H1 (cell line): ENCODE data around the gene CDK5RAP3. TPM values are rescaled to one million over a fixed set of nuclear protein-coding genes. Genes with fewer than 3 reads are reported as not detected.

Source experiments
- ATF2 ChIP-seq: IDR thresholded peaks from 2 replicates; pipeline ENCODE4 v1.6.1; 2012; ENCODE audit warnings: low read length, inconsistent platforms
- EGR1 ChIP-seq: IDR thresholded peaks from 2 replicates; pipeline ENCODE4 v1.6.1; 2011; ENCODE audit warnings: low read depth, low read length, borderline replicate concordance
- JUND ChIP-seq: IDR thresholded peaks from 2 replicates; pipeline ENCODE4 v1.6.1; 2011; ENCODE audit warnings: mild to moderate bottlenecking, improper control_type of control experiment, low read length
- KDM1A ChIP-seq: fragments of 200-600, 300-600 bp; sonication (generic); IDR thresholded peaks from 2 replicates; pipeline ENCODE4 v1.7.1; 2016; ENCODE audit warnings: mild to moderate bottlenecking, low read length, borderline replicate concordance
- NANOG ChIP-seq: IDR thresholded peaks from 2 replicates; pipeline ENCODE4 v1.6.1; 2011; ENCODE audit warnings: low read length, low read depth, mild to moderate bottlenecking, inconsistent platforms; ENCODE audit not compliant: insufficient read depth, poor library complexity, severe bottlenecking
- PHF8 ChIP-seq: fragments of 200-600 bp; sonication (generic); conservative IDR thresholded peaks from 2 replicates; pipeline ENCODE4 v1.7.1; 2012; ENCODE audit warnings: low read depth, mild to moderate bottlenecking, inconsistent platforms, low read length, moderate library complexity
- RAD21 ChIP-seq, 2 experiments: IDR thresholded peaks in 1 of 2; conservative IDR thresholded peaks in 1 of 2; 2 replicates each; pipeline ENCODE4 v1.6.1; 2011; ENCODE audit warnings: low read depth in 2 of 2, low read length in 2 of 2, improper control_type of control experiment in 1 of 2, inconsistent platforms in 1 of 2, mild to moderate bottlenecking in 1 of 2, moderate library complexity in 1 of 2
- SIX5 ChIP-seq: IDR thresholded peaks from 2 replicates; pipeline ENCODE4 v1.6.1; 2011; ENCODE audit warnings: mild to moderate bottlenecking, low read depth, low read length
- SUZ12 ChIP-seq: fragments of 200-600 bp; sonication (generic); IDR thresholded peaks from 2 replicates; pipeline ENCODE4 v1.6.1; 2012; ENCODE audit warnings: mild to moderate bottlenecking, inconsistent platforms, low read length, moderate library complexity, mixed read lengths
- polyA plus RNA-seq, 7 experiments: library from polyadenylated mRNA; depleted of rRNA in 3 of 7; stranded (reverse) in 5 of 7; unstranded in 2 of 7; fragments of >200 nt in 5 of 7; fragments of 200-250 nt in 2 of 7; gene quantifications; 1 replicate in 5 of 7; 2 replicates in 1 of 7; 4 replicates in 1 of 7; pipeline versions ENCODE4 v1.2.1 to v1.2.3, GENCODE V29; 2011 to 2013; ENCODE audit warnings: missing spikeins in 2 of 7, mixed read lengths in 2 of 7
- total RNA-seq: library from RNA; stranded (reverse); fragmentation: NEBNext Ultra II Directional; extraction: Animal tissue kit (Norgen Biotek cat#: 25700); gene quantifications from 2 replicates; pipeline ENCODE4 v1.2.1, GENCODE V29; 2021
- TF ChIP-seq, protein P1 (sequence below): fragments of 300-600 bp; sonication (generic); IDR thresholded peaks from 2 replicates; pipeline ENCODE4 v1.7.1; 2012; ENCODE audit warnings: low read length, moderate library complexity, mild to moderate bottlenecking, inconsistent platforms; ENCODE audit not compliant: insufficient replicate concordance

The CDK5RAP3 gene
- total and polyA plus RNA-seq, 2 of the 8 experiments (the other 6 are each of a cell fraction or from before 2014, with no cell fraction given) = 88.2 to 93.2 TPM

DNA sequence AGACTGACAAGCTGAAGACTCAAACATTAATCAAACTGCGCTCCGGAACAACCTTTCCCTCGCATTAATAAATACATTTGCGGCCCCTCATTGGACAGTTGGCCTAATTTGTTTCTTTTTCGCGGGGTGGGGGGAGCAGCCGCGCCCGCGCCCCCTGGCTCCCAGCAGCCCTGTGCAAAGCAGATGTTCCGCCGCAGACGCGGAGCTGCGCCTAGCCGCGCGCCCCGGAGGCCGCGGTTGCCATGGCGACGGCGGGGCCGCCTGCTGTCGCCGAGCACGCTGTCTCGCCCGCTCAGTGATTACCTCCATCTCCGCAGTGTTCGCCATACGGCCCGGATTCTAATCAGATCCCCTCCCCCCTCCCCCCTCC lies 41.2 kb downstream of the CDK5RAP3 start (continued):
- no peak for TF ChIP-seq KDM1A
- no peak for TF ChIP-seq SUZ12
- TF ChIP-seq RAD21 (IDR thresholded peaks at IDR 0.05 in 1 of 2, conservative IDR thresholded peaks at IDR 0.05 in 1 of 2; ENCODE audit: low read depth in 2 of 2, low read length in 2 of 2) = no peak
- TF ChIP-seq, protein P1, sequence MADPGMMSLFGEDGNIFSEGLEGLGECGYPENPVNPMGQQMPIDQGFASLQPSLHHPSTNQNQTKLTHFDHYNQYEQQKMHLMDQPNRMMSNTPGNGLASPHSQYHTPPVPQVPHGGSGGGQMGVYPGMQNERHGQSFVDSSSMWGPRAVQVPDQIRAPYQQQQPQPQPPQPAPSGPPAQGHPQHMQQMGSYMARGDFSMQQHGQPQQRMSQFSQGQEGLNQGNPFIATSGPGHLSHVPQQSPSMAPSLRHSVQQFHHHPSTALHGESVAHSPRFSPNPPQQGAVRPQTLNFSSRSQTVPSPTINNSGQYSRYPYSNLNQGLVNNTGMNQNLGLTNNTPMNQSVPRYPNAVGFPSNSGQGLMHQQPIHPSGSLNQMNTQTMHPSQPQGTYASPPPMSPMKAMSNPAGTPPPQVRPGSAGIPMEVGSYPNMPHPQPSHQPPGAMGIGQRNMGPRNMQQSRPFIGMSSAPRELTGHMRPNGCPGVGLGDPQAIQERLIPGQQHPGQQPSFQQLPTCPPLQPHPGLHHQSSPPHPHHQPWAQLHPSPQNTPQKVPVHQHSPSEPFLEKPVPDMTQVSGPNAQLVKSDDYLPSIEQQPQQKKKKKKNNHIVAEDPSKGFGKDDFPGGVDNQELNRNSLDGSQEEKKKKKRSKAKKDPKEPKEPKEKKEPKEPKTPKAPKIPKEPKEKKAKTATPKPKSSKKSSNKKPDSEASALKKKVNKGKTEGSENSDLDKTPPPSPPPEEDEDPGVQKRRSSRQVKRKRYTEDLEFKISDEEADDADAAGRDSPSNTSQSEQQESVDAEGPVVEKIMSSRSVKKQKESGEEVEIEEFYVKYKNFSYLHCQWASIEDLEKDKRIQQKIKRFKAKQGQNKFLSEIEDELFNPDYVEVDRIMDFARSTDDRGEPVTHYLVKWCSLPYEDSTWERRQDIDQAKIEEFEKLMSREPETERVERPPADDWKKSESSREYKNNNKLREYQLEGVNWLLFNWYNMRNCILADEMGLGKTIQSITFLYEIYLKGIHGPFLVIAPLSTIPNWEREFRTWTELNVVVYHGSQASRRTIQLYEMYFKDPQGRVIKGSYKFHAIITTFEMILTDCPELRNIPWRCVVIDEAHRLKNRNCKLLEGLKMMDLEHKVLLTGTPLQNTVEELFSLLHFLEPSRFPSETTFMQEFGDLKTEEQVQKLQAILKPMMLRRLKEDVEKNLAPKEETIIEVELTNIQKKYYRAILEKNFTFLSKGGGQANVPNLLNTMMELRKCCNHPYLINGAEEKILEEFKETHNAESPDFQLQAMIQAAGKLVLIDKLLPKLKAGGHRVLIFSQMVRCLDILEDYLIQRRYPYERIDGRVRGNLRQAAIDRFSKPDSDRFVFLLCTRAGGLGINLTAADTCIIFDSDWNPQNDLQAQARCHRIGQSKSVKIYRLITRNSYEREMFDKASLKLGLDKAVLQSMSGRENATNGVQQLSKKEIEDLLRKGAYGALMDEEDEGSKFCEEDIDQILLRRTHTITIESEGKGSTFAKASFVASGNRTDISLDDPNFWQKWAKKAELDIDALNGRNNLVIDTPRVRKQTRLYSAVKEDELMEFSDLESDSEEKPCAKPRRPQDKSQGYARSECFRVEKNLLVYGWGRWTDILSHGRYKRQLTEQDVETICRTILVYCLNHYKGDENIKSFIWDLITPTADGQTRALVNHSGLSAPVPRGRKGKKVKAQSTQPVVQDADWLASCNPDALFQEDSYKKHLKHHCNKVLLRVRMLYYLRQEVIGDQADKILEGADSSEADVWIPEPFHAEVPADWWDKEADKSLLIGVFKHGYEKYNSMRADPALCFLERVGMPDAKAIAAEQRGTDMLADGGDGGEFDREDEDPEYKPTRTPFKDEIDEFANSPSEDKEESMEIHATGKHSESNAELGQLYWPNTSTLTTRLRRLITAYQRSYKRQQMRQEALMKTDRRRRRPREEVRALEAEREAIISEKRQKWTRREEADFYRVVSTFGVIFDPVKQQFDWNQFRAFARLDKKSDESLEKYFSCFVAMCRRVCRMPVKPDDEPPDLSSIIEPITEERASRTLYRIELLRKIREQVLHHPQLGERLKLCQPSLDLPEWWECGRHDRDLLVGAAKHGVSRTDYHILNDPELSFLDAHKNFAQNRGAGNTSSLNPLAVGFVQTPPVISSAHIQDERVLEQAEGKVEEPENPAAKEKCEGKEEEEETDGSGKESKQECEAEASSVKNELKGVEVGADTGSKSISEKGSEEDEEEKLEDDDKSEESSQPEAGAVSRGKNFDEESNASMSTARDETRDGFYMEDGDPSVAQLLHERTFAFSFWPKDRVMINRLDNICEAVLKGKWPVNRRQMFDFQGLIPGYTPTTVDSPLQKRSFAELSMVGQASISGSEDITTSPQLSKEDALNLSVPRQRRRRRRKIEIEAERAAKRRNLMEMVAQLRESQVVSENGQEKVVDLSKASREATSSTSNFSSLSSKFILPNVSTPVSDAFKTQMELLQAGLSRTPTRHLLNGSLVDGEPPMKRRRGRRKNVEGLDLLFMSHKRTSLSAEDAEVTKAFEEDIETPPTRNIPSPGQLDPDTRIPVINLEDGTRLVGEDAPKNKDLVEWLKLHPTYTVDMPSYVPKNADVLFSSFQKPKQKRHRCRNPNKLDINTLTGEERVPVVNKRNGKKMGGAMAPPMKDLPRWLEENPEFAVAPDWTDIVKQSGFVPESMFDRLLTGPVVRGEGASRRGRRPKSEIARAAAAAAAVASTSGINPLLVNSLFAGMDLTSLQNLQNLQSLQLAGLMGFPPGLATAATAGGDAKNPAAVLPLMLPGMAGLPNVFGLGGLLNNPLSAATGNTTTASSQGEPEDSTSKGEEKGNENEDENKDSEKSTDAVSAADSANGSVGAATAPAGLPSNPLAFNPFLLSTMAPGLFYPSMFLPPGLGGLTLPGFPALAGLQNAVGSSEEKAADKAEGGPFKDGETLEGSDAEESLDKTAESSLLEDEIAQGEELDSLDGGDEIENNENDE = no peak
- no peak for TF ChIP-seq PHF8
- TF ChIP-seq SIX5 = no peak
- no peak for TF ChIP-seq EGR1
- no peak for TF ChIP-seq JUND
- no peak for TF ChIP-seq NANOG
- peak; percentile 6; the same call in 1 of the 2 replicates for TF ChIP-seq ATF2
